ENCODE results near the gene IL17D.

DNA sequence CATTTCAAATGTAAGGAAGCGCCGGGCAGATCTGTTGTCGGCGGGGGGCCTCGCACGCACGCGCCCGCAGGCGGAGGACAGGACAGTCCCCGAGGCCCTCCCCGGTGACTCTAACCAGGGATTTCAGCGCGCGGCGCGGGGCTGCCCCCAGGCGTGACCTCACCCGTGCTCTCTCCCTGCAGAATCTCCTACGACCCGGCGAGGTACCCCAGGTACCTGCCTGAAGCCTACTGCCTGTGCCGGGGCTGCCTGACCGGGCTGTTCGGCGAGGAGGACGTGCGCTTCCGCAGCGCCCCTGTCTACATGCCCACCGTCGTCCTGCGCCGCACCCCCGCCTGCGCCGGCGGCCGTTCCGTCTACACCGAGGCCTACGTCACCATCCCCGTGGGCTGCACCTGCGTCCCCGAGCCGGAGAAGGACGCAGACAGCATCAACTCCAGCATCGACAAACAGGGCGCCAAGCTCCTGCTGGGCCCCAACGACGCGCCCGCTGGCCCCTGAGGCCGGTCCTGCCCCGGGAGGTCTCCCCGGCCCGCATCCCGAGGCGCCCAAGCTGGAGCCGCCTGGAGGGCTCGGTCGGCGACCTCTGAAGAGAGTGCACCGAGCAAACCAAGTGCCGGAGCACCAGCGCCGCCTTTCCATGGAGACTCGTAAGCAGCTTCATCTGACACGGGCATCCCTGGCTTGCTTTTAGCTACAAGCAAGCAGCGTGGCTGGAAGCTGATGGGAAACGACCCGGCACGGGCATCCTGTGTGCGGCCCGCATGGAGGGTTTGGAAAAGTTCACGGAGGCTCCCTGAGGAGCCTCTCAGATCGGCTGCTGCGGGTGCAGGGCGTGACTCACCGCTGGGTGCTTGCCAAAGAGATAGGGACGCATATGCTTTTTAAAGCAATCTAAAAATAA, 18.2 kb downstream of the IL17D start:
- TF ChIP-seq, protein P1, sequence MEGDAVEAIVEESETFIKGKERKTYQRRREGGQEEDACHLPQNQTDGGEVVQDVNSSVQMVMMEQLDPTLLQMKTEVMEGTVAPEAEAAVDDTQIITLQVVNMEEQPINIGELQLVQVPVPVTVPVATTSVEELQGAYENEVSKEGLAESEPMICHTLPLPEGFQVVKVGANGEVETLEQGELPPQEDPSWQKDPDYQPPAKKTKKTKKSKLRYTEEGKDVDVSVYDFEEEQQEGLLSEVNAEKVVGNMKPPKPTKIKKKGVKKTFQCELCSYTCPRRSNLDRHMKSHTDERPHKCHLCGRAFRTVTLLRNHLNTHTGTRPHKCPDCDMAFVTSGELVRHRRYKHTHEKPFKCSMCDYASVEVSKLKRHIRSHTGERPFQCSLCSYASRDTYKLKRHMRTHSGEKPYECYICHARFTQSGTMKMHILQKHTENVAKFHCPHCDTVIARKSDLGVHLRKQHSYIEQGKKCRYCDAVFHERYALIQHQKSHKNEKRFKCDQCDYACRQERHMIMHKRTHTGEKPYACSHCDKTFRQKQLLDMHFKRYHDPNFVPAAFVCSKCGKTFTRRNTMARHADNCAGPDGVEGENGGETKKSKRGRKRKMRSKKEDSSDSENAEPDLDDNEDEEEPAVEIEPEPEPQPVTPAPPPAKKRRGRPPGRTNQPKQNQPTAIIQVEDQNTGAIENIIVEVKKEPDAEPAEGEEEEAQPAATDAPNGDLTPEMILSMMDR (IDR thresholded peaks at IDR 0.05): no peak
- no peak for TF ChIP-seq POLR2A (IDR thresholded peaks at IDR 0.05)
